ENCODE results near the gene PAX6. TPM values are rescaled to one million over a fixed set of nuclear protein-coding genes. Genes with fewer than 3 reads are reported as not detected.

Gene PAX6
- total RNA-seq, 4 donors from 2014 or later: 0.08 to 1.1 (median 0.55) TPM

- no peak overlapping the region for H3K4me3 ChIP-seq
- WGBS, 2 donors (ENCODE audit: low coverage in 1 of 2): 79 to 90% methylated on average over 2 of the region's 2 CpGs
- TF ChIP-seq CTCF (IDR thresholded peaks at IDR 0.05): no peak
- TF ChIP-seq POLR2AphosphoS5 (IDR thresholded peaks at IDR 0.05): no peak
- TF ChIP-seq POLR2A (IDR thresholded peaks at IDR 0.05): no peak
- TF ChIP-seq EP300 (IDR thresholded peaks at IDR 0.05): no peak
Measured at GRCh38 chr11:31847761-31848160, 36.6 kb upstream of the PAX6 start.

GRCh38 chr11:31845331-31845730, 34.2 kb upstream of the PAX6 start:
- peaks cover 24% of the 10 kb centered on the region for H3K27me3 ChIP-seq
- no peaks in the 10 kb centered on the region for H3K4me1 ChIP-seq
- no peak overlapping the region for H3K27ac ChIP-seq
- no peak overlapping the region for H3K4me3 ChIP-seq
- no peaks in the 10 kb centered on the region for H3K36me3 ChIP-seq
- no peak for TF ChIP-seq CTCF (IDR thresholded peaks at IDR 0.05)
- TF ChIP-seq POLR2AphosphoS5 (IDR thresholded peaks at IDR 0.05): no peak
- TF ChIP-seq EP300 (IDR thresholded peaks at IDR 0.05): no peak
- TF ChIP-seq POLR2A (IDR thresholded peaks at IDR 0.05): no peak
- no peaks in the 10 kb centered on the region for H3K9me3 ChIP-seq
- WGBS, 2 donors (ENCODE audit: low coverage in 1 of 2): 89% methylated on average over 1 of the region's 1 CpG
- no peak for ATAC-seq

More at GRCh38 chr11:31847761-31848160, 36.6 kb upstream of the PAX6 start:
- H3K27me3 ChIP-seq: peaks cover 5% of the 10 kb centered on the region
- H3K27ac ChIP-seq: no peak overlapping the region
- H3K36me3 ChIP-seq: no peaks in the 10 kb centered on the region
- H3K9me3 ChIP-seq: no peaks in the 10 kb centered on the region
- no peak for ATAC-seq
- H3K4me1 ChIP-seq: no peaks in the 10 kb centered on the region

GRCh38 chr11:31844351-31844750, 33.2 kb upstream of the PAX6 start:
- Histone ChIP-seq H3K27me3 (peaks cover 30% of the 10 kb centered on the region), H3K4me1 (no peaks in the 10 kb centered on the region), H3K36me3 (no peaks in the 10 kb centered on the region), H3K9me3 (no peaks in the 10 kb centered on the region), H3K4me3 (no peak overlapping the region), H3K27ac (no peak overlapping the region)
- no peak for ATAC-seq
- 32 to 33% methylated on average over 4 of the region's 6 CpGs for WGBS, 2 donors (ENCODE audit: low coverage in 1 of 2)
- no peak for TF ChIP-seq CTCF (IDR thresholded peaks at IDR 0.05)
- TF ChIP-seq POLR2A (IDR thresholded peaks at IDR 0.05): no peak
- TF ChIP-seq EP300 (IDR thresholded peaks at IDR 0.05): no peak
- no peak for TF ChIP-seq POLR2AphosphoS5 (IDR thresholded peaks at IDR 0.05)

GRCh38 chr11:31841435-31841834, 30.3 kb upstream of the PAX6 start:
- WGBS, 2 donors (ENCODE audit: low coverage in 1 of 2): 63 to 75% methylated on average over 3 of the region's 3 CpGs
- H3K4me3 ChIP-seq: no peak overlapping the region
- H3K4me1 ChIP-seq: no peaks in the 10 kb centered on the region
- TF ChIP-seq POLR2AphosphoS5 (IDR thresholded peaks at IDR 0.05) (no peak), CTCF (IDR thresholded peaks at IDR 0.05) (no peak), POLR2A (IDR thresholded peaks at IDR 0.05) (no peak), EP300 (IDR thresholded peaks at IDR 0.05) (no peak)
- H3K36me3 ChIP-seq: no peaks in the 10 kb centered on the region
- H3K27ac ChIP-seq: no peak overlapping the region
- H3K9me3 ChIP-seq: no peaks in the 10 kb centered on the region
- H3K27me3 ChIP-seq: peaks cover 49% of the 10 kb centered on the region
- ATAC-seq: no peak

GRCh38 chr11:31834237-31834636, 23.1 kb upstream of the PAX6 start:
- peaks cover 85% of the 10 kb centered on the region for H3K27me3 ChIP-seq
- TF ChIP-seq EP300 (IDR thresholded peaks at IDR 0.05) (no peak), CTCF (IDR thresholded peaks at IDR 0.05) (no peak), POLR2A (IDR thresholded peaks at IDR 0.05) (no peak), POLR2AphosphoS5 (IDR thresholded peaks at IDR 0.05) (no peak)
- no peak overlapping the region for H3K27ac ChIP-seq
- WGBS, 2 donors (ENCODE audit: low coverage in 1 of 2): 13 to 15% methylated on average over 1 of the region's 1 CpG
- no peak overlapping the region for H3K4me3 ChIP-seq
- H3K9me3 ChIP-seq: no peaks in the 10 kb centered on the region
- no peak for ATAC-seq
- no peaks in the 10 kb centered on the region for H3K36me3 ChIP-seq
- H3K4me1 ChIP-seq: no peaks in the 10 kb centered on the region
